OCI-LY1 (cell line): ENCODE measurements around the gene POLE.

ENCODE experiments used
- H2AFZ ChIP-seq: fragments of 200-600 bp; sonication (generic), shearing (Covaris generic); 2 replicates; pipeline ENCODE4 v1.6.0; 2014; ENCODE audit warnings: antibody characterized with exemption, mild to moderate bottlenecking, low read length
- H3F3A ChIP-seq: fragments of 200-600 bp; sonication (generic), shearing (Covaris generic); 2 replicates; pipeline ENCODE4 v1.6.0; 2014; ENCODE audit warnings: mild to moderate bottlenecking, antibody characterized with exemption, low read length, moderate library complexity; ENCODE audit not compliant: insufficient read depth
- H3K27ac ChIP-seq: fragments of 200-600 bp; sonication (generic); 2 replicates; pipeline ENCODE4 v1.5.1; 2014; ENCODE audit warnings: low read length, mixed run types, mild to moderate bottlenecking, low read depth; ENCODE audit not compliant: poor library complexity, severe bottlenecking
- H3K27me3 ChIP-seq: fragments of 200-600 bp; sonication (generic); 2 replicates; pipeline ENCODE4 v1.6.0; 2014; ENCODE audit warnings: antibody characterized with exemption, mild to moderate bottlenecking, low read length, moderate library complexity; ENCODE audit not compliant: insufficient read depth
- H3K36me3 ChIP-seq: fragments of 200-600 bp; sonication (generic); 2 replicates; pipeline ENCODE4 v1.6.1; 2014; ENCODE audit warnings: mild to moderate bottlenecking, antibody characterized with exemption, low read length, moderate library complexity, mixed read lengths; ENCODE audit not compliant: insufficient read depth
- H3K4me1 ChIP-seq: fragments of 200-600 bp; sonication (generic); 2 replicates; pipeline ENCODE4 v1.5.1; 2014; ENCODE audit warnings: mild to moderate bottlenecking, low read length, moderate library complexity; ENCODE audit not compliant: insufficient read depth, severe bottlenecking
- H3K4me2 ChIP-seq: fragments of 200-600 bp; sonication (generic), shearing (Covaris generic); 2 replicates; pipeline ENCODE4 v1.6.1; 2014; ENCODE audit warnings: low read length
- H3K4me3 ChIP-seq: fragments of 200-600 bp; sonication (generic); 2 replicates; pipeline ENCODE4 v1.5.1; 2014; ENCODE audit warnings: low read length, low read depth, mild to moderate bottlenecking, mixed read lengths; ENCODE audit not compliant: poor library complexity, severe bottlenecking
- H3K79me2 ChIP-seq: fragments of 200-600 bp; shearing (Covaris generic); 2 replicates; pipeline ENCODE4 v1.6.1; 2016; ENCODE audit warnings: mixed run types, low read length, mixed read lengths; ENCODE audit not compliant: insufficient read depth
- H3K9ac ChIP-seq: fragments of 200-600 bp; sonication (generic), shearing (Covaris generic); 2 replicates; pipeline ENCODE4 v1.6.1; 2014; ENCODE audit warnings: mild to moderate bottlenecking, low read length, mixed read lengths
- H3K9me2 ChIP-seq: fragments of 200-600 bp; sonication (generic), shearing (Covaris generic); 2 replicates; pipeline ENCODE4 v1.6.1; 2014; ENCODE audit warnings: low read depth, mild to moderate bottlenecking, low read length, mixed read lengths
- H3K9me3 ChIP-seq: fragments of 200-600 bp; shearing (Covaris generic); 2 replicates; pipeline ENCODE4 v1.6.1; 2014; ENCODE audit warnings: low read length, mixed read lengths
- H4K20me1 ChIP-seq: fragments of 200-600 bp; sonication (generic), shearing (Covaris generic); 2 replicates; pipeline ENCODE4 v1.6.0; 2016; ENCODE audit warnings: mild to moderate bottlenecking, low read length; ENCODE audit not compliant: insufficient read depth
- CTCF ChIP-seq: fragments of 200-600 bp; sonication (generic), shearing (Covaris generic); IDR thresholded peaks from 2 replicates; pipeline ENCODE4 v1.5.1; 2017; ENCODE audit warnings: mild to moderate bottlenecking, antibody characterized with exemption, low read length, moderate library complexity, mixed read lengths
- EZH2 ChIP-seq: fragments of 200-600 bp; sonication (generic), shearing (Covaris generic); IDR thresholded peaks from 2 replicates; pipeline ENCODE4 v1.8.0; 2017; ENCODE audit warnings: borderline replicate concordance, mixed run types, mild to moderate bottlenecking, antibody characterized with exemption, low read length, moderate library complexity, mixed read lengths

POLE gene

DNA sequence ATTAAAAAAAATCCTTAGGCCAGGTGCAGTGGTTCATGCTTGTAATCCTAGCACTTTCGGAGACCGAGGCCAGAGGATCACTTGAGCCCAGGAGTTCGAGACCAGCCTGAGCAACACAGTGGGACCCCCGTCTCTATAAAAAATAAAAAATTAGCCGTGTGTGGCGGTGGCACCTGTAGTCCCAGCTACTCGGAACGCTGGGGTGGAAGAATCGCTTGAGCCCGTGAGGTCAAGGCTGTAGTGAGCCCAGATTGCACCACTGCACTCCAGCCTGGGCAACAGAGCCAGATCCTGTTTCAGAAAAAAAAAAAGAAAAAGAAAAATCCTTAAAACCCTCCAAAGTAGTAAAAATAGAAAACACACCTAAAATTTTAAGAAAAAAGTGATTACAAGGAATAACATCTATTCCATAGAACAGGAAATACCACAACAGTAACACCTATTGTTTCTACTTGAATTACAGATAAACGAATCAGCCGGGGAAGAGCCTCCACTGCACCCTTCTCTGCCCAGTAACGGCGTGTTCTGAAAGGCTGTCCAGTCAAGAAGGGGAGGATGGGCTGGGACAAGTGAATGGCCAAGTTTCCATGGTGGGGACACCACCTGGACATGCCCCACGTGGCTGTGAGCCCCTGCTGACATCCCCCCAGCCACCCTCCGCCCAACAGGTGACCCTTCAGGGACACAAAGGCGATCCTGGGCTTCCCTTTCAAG, 17.8 kb downstream of the POLE start:
- no peaks in the 10 kb centered on the region for H3K4me1 ChIP-seq
- TF ChIP-seq EZH2, result no peak
- no peak for TF ChIP-seq CTCF

GRCh38 chr12:132668191-132669088, 18.7 kb downstream of the POLE start:
- Histone ChIP-seq H3K36me3 (peaks cover 91% of the 10 kb centered on the region), H3K9ac (no peak overlapping the region), H3K27me3 (no peaks in the 10 kb centered on the region), H3K9me3 (no peaks in the 10 kb centered on the region), H3K4me3 (no peak overlapping the region), H4K20me1 (no peaks in the 10 kb centered on the region), H3F3A (no peaks in the 10 kb centered on the region), H3K4me1 (no peaks in the 10 kb centered on the region), H3K4me2 (no peak overlapping the region), H3K9me2 (no peaks in the 10 kb centered on the region), H3K79me2 (no peaks in the 10 kb centered on the region), H2AFZ (no peak overlapping the region), H3K27ac (no peak overlapping the region)
- no peak for TF ChIP-seq CTCF
- TF ChIP-seq EZH2, result no peak

More for the DNA sequence above, 17.8 kb downstream of the POLE start:
- Histone ChIP-seq H3K4me2 (no peak overlapping the region), H3K79me2 (no peaks in the 10 kb centered on the region), H3K9me3 (no peaks in the 10 kb centered on the region), H3K9me2 (no peaks in the 10 kb centered on the region), H3F3A (no peaks in the 10 kb centered on the region), H3K27ac (no peak overlapping the region), H3K9ac (no peak overlapping the region), H2AFZ (no peak overlapping the region), H4K20me1 (no peaks in the 10 kb centered on the region), H3K36me3 (peaks cover 89% of the 10 kb centered on the region), H3K4me3 (no peak overlapping the region), H3K27me3 (no peaks in the 10 kb centered on the region)

DNA sequence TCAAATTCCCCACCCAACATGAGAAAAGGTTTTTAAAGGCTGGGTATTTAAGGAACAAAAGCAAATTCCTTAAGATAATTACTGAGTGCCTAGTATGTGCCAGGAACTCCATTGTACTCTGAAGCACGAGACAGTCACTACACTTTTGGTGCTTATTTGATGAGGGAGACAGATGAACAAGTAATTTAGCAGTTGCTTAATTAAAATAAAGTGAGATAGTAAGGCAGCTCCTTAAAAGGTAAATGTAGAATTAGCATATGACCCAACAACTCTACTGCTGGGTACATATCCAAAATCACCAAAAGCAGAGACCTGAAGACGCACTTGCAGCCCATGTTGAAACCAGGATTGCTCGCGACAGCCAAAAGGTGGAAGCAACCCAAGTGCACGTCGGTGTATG, 21.3 kb downstream of the POLE start:
- H3K4me2 ChIP-seq, result no peak overlapping the region
- TF ChIP-seq EZH2, result no peak
- no peak for TF ChIP-seq CTCF
- no peak overlapping the region for H3K27ac ChIP-seq
- no peaks in the 10 kb centered on the region for H3K79me2 ChIP-seq
- no peak overlapping the region for H2AFZ ChIP-seq
- no peaks in the 10 kb centered on the region for H3F3A ChIP-seq
- H3K27me3 ChIP-seq, result no peaks in the 10 kb centered on the region
- no peak overlapping the region for H3K9ac ChIP-seq
- H3K9me3 ChIP-seq, result no peaks in the 10 kb centered on the region
- no peaks in the 10 kb centered on the region for H4K20me1 ChIP-seq
- peaks cover 96% of the 10 kb centered on the region for H3K36me3 ChIP-seq
- no peaks in the 10 kb centered on the region for H3K4me1 ChIP-seq
- no peak overlapping the region for H3K4me3 ChIP-seq
- no peaks in the 10 kb centered on the region for H3K9me2 ChIP-seq
